Measurements from ENCODE around the gene CYB5R3.
"Not testable (repeated sequence)": the region's sequence is repeated elsewhere in the genome, so short reads cannot be mapped to it uniquely, and the experiment has no call there.

Gene CYB5R3

DNA sequence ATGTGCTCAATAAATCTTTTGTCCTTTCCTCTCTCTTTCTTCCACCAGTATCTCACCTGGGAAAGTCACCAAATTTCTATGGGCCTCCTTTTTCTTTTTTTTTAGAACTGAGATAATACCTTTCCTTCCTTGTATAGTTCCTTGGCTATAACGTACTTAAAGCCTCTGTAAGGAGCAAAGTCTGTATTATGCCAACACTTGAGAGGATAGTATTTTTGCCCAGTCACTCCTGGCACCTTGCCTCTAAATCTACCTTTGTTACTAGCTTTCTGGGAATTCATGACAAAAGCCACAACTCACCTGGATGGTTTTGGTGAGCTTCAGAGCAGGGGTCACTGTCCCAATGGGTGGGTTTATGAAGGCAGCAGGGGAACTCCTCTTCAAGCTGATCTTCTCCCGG is 46.7 kb downstream of the CYB5R3 start:
- no peak for DNase-seq (ENCODE audit: low read depth, low spot score)

GRCh38 chr22:42601879-42602465 is 47.2 kb downstream of the CYB5R3 start:
- no peak for DNase-seq (ENCODE audit: low read depth, low spot score)

- no peak for DNase-seq (ENCODE audit: low read depth, low spot score)
Measured at GRCh38 chr22:42596863-42597530, 52.2 kb downstream of the CYB5R3 start.

GRCh38 chr22:42596336-42596735 is 52.9 kb downstream of the CYB5R3 start:
- DNase-seq (ENCODE audit: low read depth, low spot score): no peak

DNA sequence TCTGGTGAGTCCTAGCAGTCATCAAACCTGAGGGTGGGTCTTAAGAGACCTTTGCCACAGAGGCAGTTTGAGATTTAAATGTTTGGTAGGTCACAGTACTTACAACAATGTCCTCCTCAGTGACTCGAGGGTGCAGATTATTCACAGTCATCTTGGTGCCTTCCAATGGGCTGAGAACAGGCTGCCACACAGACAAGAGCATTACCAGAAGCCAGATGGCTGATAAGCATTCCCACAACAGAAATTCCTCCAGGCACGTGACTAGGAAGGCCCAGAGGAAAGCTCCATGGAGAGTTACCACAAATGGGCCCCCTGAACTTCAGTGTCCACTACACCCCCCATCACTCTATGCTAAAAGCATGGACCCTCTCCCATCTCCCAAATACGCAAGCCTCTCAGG is 53.8 kb downstream of the CYB5R3 start:
- DNase-seq (ENCODE audit: low read depth, low spot score): no peak

GRCh38 chr22:42591987-42592386 is 57.2 kb downstream of the CYB5R3 start:
- no peak for DNase-seq (ENCODE audit: low read depth, low spot score)

DNA sequence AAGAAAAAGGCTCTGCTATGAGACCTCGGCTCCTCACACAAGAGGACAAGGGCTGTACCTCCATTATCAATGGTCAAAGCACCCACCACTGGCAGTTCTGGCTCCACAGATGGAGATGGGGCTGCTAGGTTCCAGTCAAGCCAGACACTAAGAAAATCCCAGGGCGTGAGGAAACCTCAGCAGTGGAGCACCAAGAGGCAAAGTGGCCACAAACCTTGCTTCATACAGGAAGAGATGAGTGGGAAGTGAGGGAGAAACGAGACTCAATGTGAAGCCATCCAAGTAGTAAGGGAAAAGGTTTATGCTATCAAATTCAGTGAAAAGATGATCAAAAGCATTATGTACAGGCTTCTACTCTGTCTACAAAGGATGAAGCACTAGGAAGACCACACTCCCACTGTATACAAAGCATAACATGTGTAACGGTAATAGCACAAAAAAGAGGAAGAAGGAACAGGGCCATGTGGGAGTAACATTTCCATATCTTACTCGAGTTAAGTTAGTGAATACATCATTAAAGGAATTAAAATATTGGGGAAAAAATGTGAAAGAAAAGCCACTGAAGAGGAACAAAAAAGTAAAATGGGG is 61.5 kb downstream of the CYB5R3 start:
- no peak for DNase-seq (ENCODE audit: low read depth, low spot score)

DNA sequence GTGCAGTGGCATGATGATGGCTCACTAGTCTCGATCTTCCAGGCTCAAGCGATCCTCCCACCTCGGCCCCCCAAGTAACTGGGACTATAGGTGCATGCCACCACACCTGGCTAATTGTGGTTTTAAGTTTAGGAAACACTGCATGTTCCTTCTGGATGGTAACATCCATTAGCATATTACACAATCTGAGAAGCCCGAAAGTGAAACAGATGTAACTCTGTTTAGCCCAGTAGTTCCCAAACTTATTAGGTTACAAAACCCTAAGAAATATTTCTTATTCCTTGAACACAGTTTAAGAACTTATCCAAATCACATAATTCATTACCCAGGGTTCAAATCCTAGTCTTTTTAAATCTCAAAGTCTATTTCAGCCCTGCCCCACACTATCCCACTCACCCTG is 62.8 kb downstream of the CYB5R3 start:
- no peak for DNase-seq (ENCODE audit: low read depth, low spot score)

- DNase-seq (ENCODE audit: low read depth, low spot score): no peak
Measured at GRCh38 chr22:42585096-42585495, 64.1 kb downstream of the CYB5R3 start.

DNA sequence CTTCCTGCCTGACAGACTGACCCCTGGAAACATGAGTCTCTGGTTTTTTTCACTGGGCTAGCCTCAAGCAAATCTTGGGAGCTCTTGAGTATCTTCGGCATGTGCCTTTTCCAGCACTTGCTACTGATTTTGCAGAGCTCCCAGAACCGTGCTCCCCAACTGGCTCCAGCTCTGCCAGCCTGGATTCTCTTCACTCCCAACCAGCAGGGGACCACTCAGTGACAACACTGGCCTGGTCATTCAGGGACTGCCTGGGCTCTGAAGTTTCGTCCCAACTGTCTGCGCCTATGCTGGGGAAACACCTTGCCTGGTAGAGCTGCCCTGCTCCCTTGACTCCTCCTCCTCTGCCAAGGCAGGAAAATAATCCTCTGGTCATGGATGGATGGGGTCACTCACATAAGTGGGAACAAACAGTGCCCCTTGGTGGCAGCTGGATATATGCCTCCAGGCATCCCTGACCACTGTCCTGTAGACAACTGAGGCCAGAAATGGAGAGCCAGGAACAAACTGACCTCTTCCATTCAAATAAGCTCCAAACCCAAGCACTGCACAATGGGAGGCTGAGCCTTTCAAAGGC is 64.7 kb downstream of the CYB5R3 start:
- no peak for DNase-seq (ENCODE audit: low read depth, low spot score)

DNA sequence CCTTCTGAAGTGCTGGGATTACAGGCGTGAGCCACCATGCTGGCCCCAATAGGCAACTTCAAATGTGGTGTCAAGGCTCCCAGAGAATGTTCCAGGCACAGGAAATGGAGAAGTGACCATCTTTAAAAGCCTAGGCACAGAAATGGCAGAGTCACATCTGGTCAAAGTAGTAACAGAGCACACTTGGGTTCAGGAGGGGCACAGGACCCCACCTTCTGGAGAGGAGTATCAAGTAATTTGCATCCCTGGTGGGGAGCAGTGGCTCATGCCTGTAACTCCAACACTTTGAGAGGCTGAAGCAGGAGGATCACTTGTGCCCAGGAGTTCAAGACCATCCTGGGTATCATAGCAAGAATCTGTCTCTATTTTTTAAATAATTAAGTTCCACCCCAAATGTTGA is 66.2 kb downstream of the CYB5R3 start:
- DNase-seq (ENCODE audit: low read depth, low spot score): no peak

GRCh38 chr22:42581762-42582716 is 67.2 kb downstream of the CYB5R3 start:
- peak; percentile 69 for DNase-seq (ENCODE audit: low read depth, low spot score)

DNA sequence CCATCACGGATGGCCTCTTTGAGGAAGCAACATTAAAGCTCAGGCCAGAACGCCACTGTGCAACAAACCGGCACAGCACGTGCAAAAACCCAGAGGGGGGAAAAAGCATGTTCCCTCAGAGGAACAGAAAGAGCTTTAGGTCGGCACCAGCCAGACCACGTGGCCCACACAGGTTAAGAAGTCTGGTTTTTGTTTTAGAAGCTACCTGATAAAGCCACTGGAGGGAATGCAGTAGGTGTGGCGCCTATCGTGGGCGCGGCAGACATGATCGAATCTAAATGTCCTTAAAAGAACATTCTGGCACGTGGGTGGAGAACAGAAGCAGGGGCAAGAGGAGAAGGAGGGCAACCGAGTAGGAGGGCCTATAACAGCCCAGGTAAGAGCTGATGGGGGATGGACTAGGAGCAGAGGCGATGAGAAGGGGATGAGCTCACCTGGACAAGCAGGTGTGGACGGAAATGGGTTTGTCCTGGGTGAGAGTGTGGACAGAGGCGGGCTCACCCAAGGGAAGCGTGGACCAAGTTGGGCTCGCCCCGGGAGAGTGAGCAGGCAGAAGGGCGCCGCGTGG is 67.9 kb downstream of the CYB5R3 start:
- not testable (repeated sequence) for DNase-seq (ENCODE audit: low read depth, low spot score)

- not testable (repeated sequence) for DNase-seq (ENCODE audit: low read depth, low spot score)
Measured at GRCh38 chr22:42580040-42580439, 69.2 kb downstream of the CYB5R3 start.

GRCh38 chr22:42577623-42578240 is 71.5 kb downstream of the CYB5R3 start:
- no peak for DNase-seq (ENCODE audit: low read depth, low spot score)

- not testable (repeated sequence) for DNase-seq (ENCODE audit: low read depth, low spot score)
Measured at GRCh38 chr22:42577141-42577540, 72.1 kb downstream of the CYB5R3 start.

- DNase-seq (ENCODE audit: low read depth, low spot score): not testable (repeated sequence)
Measured at GRCh38 chr22:42575996-42576574, 73.1 kb downstream of the CYB5R3 start.

DNA sequence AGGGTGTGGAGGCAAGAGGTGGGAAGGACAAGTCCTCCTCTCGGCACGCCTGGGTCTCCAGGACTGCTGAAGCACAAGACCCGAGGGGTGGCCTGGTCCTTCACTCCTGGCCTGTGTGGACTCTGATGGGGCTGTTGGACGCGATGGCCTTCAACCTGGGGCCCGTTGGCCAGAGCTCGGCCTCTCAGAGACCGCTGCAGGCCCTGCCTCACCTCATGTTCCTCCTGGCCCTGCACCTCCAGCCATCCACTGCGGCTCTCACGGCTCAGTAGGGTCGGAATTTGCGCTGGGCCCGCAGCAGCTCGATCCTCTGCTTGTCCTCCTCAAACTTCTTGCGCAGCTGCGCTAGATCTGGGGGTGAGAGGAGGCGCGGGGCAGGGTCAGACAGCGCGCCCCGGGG is 74.7 kb downstream of the CYB5R3 start:
- DNase-seq (ENCODE audit: low read depth, low spot score): not testable (repeated sequence)

- not testable (repeated sequence) for DNase-seq (ENCODE audit: low read depth, low spot score)
Measured at GRCh38 chr22:42574046-42574445, 75.1 kb downstream of the CYB5R3 start.

DNA sequence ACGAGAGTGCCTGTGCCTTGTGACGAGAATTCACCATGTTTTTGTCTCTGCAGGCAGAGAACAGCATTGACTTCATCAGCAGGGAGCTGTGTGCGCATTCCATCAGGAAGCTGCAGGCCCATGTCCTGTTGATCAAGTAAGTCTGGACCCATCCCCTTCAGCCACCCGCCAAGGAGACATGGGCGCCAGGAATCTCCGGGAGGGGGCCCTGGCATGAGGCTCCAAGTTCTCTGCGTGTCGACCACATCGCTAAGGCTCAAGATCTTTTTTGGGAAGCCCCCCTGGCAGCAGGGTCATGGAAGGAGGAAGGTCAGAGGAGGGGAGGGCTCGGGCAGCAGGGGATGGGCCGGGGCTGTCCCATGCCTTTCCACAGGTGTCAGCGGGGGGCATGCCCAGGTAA is 78.1 kb downstream of the CYB5R3 start:
- DNase-seq (ENCODE audit: low read depth, low spot score): not testable (repeated sequence)
